Skeletal muscle tissue (tissue), 4 donors: ENCODE measurements around the gene CDKL4. TPM values are rescaled to one million over a fixed set of nuclear protein-coding genes. Genes with fewer than 3 reads are reported as not detected.

Experiments used
- H3K27ac ChIP-seq: one replicate; pipeline ENCODE4 v1.7.0; 2013; ENCODE audit warnings: mild to moderate bottlenecking, low read depth, low read length, inconsistent platforms
- H3K27me3 ChIP-seq, 3 donors: one replicate each; pipeline ENCODE4 v1.7.0; 2013; ENCODE audit warnings: low read length in 3 of 3; ENCODE audit not compliant: control insufficient read depth in 3 of 3, insufficient read depth in 3 of 3
- H3K36me3 ChIP-seq, 3 donors: one replicate each; pipeline ENCODE4 v1.7.0; 2013; ENCODE audit warnings: low read length in 3 of 3; ENCODE audit not compliant: control insufficient read depth in 3 of 3, insufficient read depth in 3 of 3
- H3K4me1 ChIP-seq, 3 donors: one replicate each; pipeline ENCODE4 v1.7.0; 2013; ENCODE audit warnings: low read length in 3 of 3, mild to moderate bottlenecking in 3 of 3; ENCODE audit not compliant: control insufficient read depth in 3 of 3, insufficient read depth in 3 of 3
- H3K4me3 ChIP-seq, 3 donors: one replicate each; pipeline ENCODE4 v1.7.0; 2013; ENCODE audit warnings: low read length in 3 of 3
- H3K9ac ChIP-seq, 3 donors: one replicate each; pipeline ENCODE4 v1.7.0; 2013; ENCODE audit warnings: low read length in 3 of 3, mild to moderate bottlenecking in 3 of 3, moderate library complexity in 2 of 3, low read depth in 1 of 3
- H3K9me3 ChIP-seq, 3 donors: one replicate each; pipeline ENCODE4 v1.7.0; 2013; ENCODE audit warnings: low read length in 3 of 3; ENCODE audit not compliant: control insufficient read depth in 3 of 3
- total RNA-seq: library from RNA; depleted of rRNA; stranded (reverse); fragments of >200 nt; gene quantifications from one replicate; pipeline ENCODE4 v1.2.3, GENCODE V29; 2014
- donor health status: Osteomylitis.

Gene CDKL4
- total RNA-seq, 1 donor from 2014 or later = 4.2 TPM

- H3K27me3 ChIP-seq = no peaks in the 10 kb centered on the region
- H3K36me3 ChIP-seq = no peaks in the 10 kb centered on the region
- H3K4me1 ChIP-seq = no peaks in the 10 kb centered on the region
- no peak overlapping the region for H3K9ac ChIP-seq
- H3K27ac ChIP-seq = no peak overlapping the region
- H3K9me3 ChIP-seq = no peaks in the 10 kb centered on the region
- H3K4me3 ChIP-seq = no peak overlapping the region
Observed at GRCh38 chr2:39234754-39235153, 9.0 kb downstream of the CDKL4 start.

- H3K4me3 ChIP-seq = no peak overlapping the region
- no peaks in the 10 kb centered on the region for H3K27me3 ChIP-seq
- no peak overlapping the region for H3K27ac ChIP-seq
- peaks cover 0 to 4% (median 4%) of the 10 kb centered on the region in 3 donors for H3K4me1 ChIP-seq
- no peaks in the 10 kb centered on the region for H3K36me3 ChIP-seq
- H3K9me3 ChIP-seq = no peaks in the 10 kb centered on the region
- no peak overlapping the region for H3K9ac ChIP-seq
Observed at GRCh38 chr2:39232141-39232540, 11.6 kb downstream of the CDKL4 start.

- Histone ChIP-seq H3K4me3 (peak overlapping the region in 1 of 3 donors; percentile 20), H3K4me1 (peaks cover 0 to 4% (median 4%) of the 10 kb centered on the region in 3 donors), H3K9me3 (no peaks in the 10 kb centered on the region), H3K9ac (peak overlapping the region in 2 of 3 donors; percentile 58 to 61), H3K36me3 (no peaks in the 10 kb centered on the region), H3K27me3 (no peaks in the 10 kb centered on the region), H3K27ac (no peak overlapping the region)
Observed at GRCh38 chr2:39228413-39229209, 15.2 kb downstream of the CDKL4 start.

GRCh38 chr2:39227628-39228412, 15.9 kb downstream of the CDKL4 start:
- H3K27ac ChIP-seq = no peak overlapping the region
- no peak overlapping the region for H3K9ac ChIP-seq
- H3K4me1 ChIP-seq = peaks cover 0 to 4% (median 4%) of the 10 kb centered on the region in 3 donors
- no peaks in the 10 kb centered on the region for H3K27me3 ChIP-seq
- peak overlapping the region in 1 of 3 donors; percentile 20 for H3K4me3 ChIP-seq
- H3K9me3 ChIP-seq = no peaks in the 10 kb centered on the region
- no peaks in the 10 kb centered on the region for H3K36me3 ChIP-seq

GRCh38 chr2:39225567-39225966, 18.2 kb downstream of the CDKL4 start:
- no peak overlapping the region for H3K4me3 ChIP-seq
- H3K27ac ChIP-seq = no peak overlapping the region
- peaks cover 0 to 4% (median 4%) of the 10 kb centered on the region in 3 donors for H3K4me1 ChIP-seq
- H3K27me3 ChIP-seq = no peaks in the 10 kb centered on the region
- no peaks in the 10 kb centered on the region for H3K9me3 ChIP-seq
- H3K9ac ChIP-seq = no peak overlapping the region
- no peaks in the 10 kb centered on the region for H3K36me3 ChIP-seq

- Histone ChIP-seq H3K4me1 (peaks cover 0 to 4% (median 4%) of the 10 kb centered on the region in 3 donors), H3K27ac (no peak overlapping the region), H3K9ac (no peak overlapping the region), H3K4me3 (no peak overlapping the region), H3K9me3 (no peaks in the 10 kb centered on the region), H3K36me3 (no peaks in the 10 kb centered on the region), H3K27me3 (no peaks in the 10 kb centered on the region)
Observed at GRCh38 chr2:39223909-39224308, 19.9 kb downstream of the CDKL4 start.

- H3K27ac ChIP-seq = no peak overlapping the region
- no peaks in the 10 kb centered on the region for H3K27me3 ChIP-seq
- no peak overlapping the region for H3K4me3 ChIP-seq
- no peak overlapping the region for H3K9ac ChIP-seq
- H3K9me3 ChIP-seq = no peaks in the 10 kb centered on the region
- H3K4me1 ChIP-seq = no peaks in the 10 kb centered on the region
- no peaks in the 10 kb centered on the region for H3K36me3 ChIP-seq
Observed at GRCh38 chr2:39221459-39221858, 22.3 kb downstream of the CDKL4 start.

GRCh38 chr2:39220136-39220535, 23.6 kb downstream of the CDKL4 start:
- no peak overlapping the region for H3K27ac ChIP-seq
- no peaks in the 10 kb centered on the region for H3K4me1 ChIP-seq
- H3K36me3 ChIP-seq = no peaks in the 10 kb centered on the region
- no peak overlapping the region for H3K9ac ChIP-seq
- H3K9me3 ChIP-seq = no peaks in the 10 kb centered on the region
- no peaks in the 10 kb centered on the region for H3K27me3 ChIP-seq
- no peak overlapping the region for H3K4me3 ChIP-seq

GRCh38 chr2:39218391-39218790, 25.4 kb downstream of the CDKL4 start:
- no peak overlapping the region for H3K27ac ChIP-seq
- H3K4me3 ChIP-seq = no peak overlapping the region
- no peaks in the 10 kb centered on the region for H3K9me3 ChIP-seq

GRCh38 chr2:39217192-39217550, 26.6 kb downstream of the CDKL4 start:
- no peak overlapping the region for H3K4me3 ChIP-seq
- no peaks in the 10 kb centered on the region for H3K4me1 ChIP-seq
- no peak overlapping the region for H3K27ac ChIP-seq
- no peak overlapping the region for H3K9ac ChIP-seq
- no peaks in the 10 kb centered on the region for H3K27me3 ChIP-seq
- no peaks in the 10 kb centered on the region for H3K36me3 ChIP-seq
- H3K9me3 ChIP-seq = no peaks in the 10 kb centered on the region

More at GRCh38 chr2:39218391-39218790, 25.4 kb downstream of the CDKL4 start:
- H3K36me3 ChIP-seq = no peaks in the 10 kb centered on the region
- H3K9ac ChIP-seq = no peak overlapping the region
- no peaks in the 10 kb centered on the region for H3K27me3 ChIP-seq
- no peaks in the 10 kb centered on the region for H3K4me1 ChIP-seq
